Measurements from ENCODE around the gene SCAP. TPM values are rescaled to one million over a fixed set of nuclear protein-coding genes. Genes with fewer than 3 reads are reported as not detected.

The SCAP gene
- total and polyA plus RNA-seq, 2 experiments from 2014 or later = 83.2 to 94.8 TPM

GRCh38 chr3:47409688-47410416, 65.9 kb downstream of the SCAP start:
- no peaks in the 10 kb centered on the region for H3K9me3 ChIP-seq (ENCODE audit: low read depth)
- H3K4me2 ChIP-seq = no peak overlapping the region
- peaks cover 3% of the 10 kb centered on the region for H4K20me1 ChIP-seq (ENCODE audit: insufficient read depth, poor library complexity, severe bottlenecking)
- H3K4me3 ChIP-seq = no peak overlapping the region
- H2AFZ ChIP-seq = no peak overlapping the region
- 94% methylated on average over 21 of the region's 26 CpGs for WGBS (ENCODE audit: low lambda C conversion rate, missing lambda C conversion rate)
- no peak for DNase-seq (ENCODE audit: low spot score)
- TF ChIP-seq EZH2 (IDR thresholded peaks at IDR 0.05; ENCODE audit: borderline replicate concordance) (no peak), EZH2phosphoT487 (IDR thresholded peaks at IDR 0.05; ENCODE audit: low read depth, severe bottlenecking, unreplicated experiment) (no peak), CTCF (IDR thresholded peaks at IDR 0.05; ENCODE audit: poor library complexity) (no peak)
- H3K79me2 ChIP-seq = no peaks in the 10 kb centered on the region
- H3K36me3 ChIP-seq (replicated peaks; ENCODE audit: insufficient read depth, low read depth) = no peaks in the 10 kb centered on the region
- H3K27ac ChIP-seq = no peak overlapping the region
- H3K27me3 ChIP-seq = no peaks in the 10 kb centered on the region
- no peaks in the 10 kb centered on the region for H3K9me2 ChIP-seq (replicated peaks; ENCODE audit: insufficient read depth)
- peaks cover 9% of the 10 kb centered on the region for H3K4me1 ChIP-seq (ENCODE audit: insufficient read depth)

GRCh38 chr3:47409284-47409683, 66.5 kb downstream of the SCAP start:
- no peak overlapping the region for H3K4me3 ChIP-seq
- peaks cover 9% of the 10 kb centered on the region for H4K20me1 ChIP-seq (ENCODE audit: insufficient read depth, poor library complexity, severe bottlenecking)
- DNase-seq (ENCODE audit: low spot score) = no peak
- peaks cover 12% of the 10 kb centered on the region for H3K4me1 ChIP-seq (ENCODE audit: insufficient read depth)
- no peak overlapping the region for H2AFZ ChIP-seq
- H3K27me3 ChIP-seq = no peaks in the 10 kb centered on the region
- H3K4me2 ChIP-seq = no peak overlapping the region
- H3K9me3 ChIP-seq (ENCODE audit: low read depth) = no peaks in the 10 kb centered on the region
- H3K79me2 ChIP-seq = peaks cover 4% of the 10 kb centered on the region
- no peaks in the 10 kb centered on the region for H3K9me2 ChIP-seq (replicated peaks; ENCODE audit: insufficient read depth)
- TF ChIP-seq CTCF (IDR thresholded peaks at IDR 0.05; ENCODE audit: poor library complexity) = no peak
- no peak for TF ChIP-seq EZH2phosphoT487 (IDR thresholded peaks at IDR 0.05; ENCODE audit: low read depth, severe bottlenecking, unreplicated experiment)
- TF ChIP-seq EZH2 (IDR thresholded peaks at IDR 0.05; ENCODE audit: borderline replicate concordance) = no peak
- 95% methylated on average over 14 of the region's 15 CpGs for WGBS (ENCODE audit: low lambda C conversion rate, missing lambda C conversion rate)
- H3K36me3 ChIP-seq (replicated peaks; ENCODE audit: insufficient read depth, low read depth) = no peaks in the 10 kb centered on the region
- no peak overlapping the region for H3K27ac ChIP-seq

- H3K79me2 ChIP-seq = peaks cover 8% of the 10 kb centered on the region
- WGBS (ENCODE audit: low lambda C conversion rate, missing lambda C conversion rate) = 97% methylated on average over 15 of the region's 15 CpGs
- H3K27ac ChIP-seq = no peak overlapping the region
- H3K4me1 ChIP-seq (ENCODE audit: insufficient read depth) = peaks cover 12% of the 10 kb centered on the region
- no peak overlapping the region for H3K4me3 ChIP-seq
- no peak overlapping the region for H3K4me2 ChIP-seq
- H4K20me1 ChIP-seq (ENCODE audit: insufficient read depth, poor library complexity, severe bottlenecking) = peaks cover 11% of the 10 kb centered on the region
- no peaks in the 10 kb centered on the region for H3K36me3 ChIP-seq (replicated peaks; ENCODE audit: insufficient read depth, low read depth)
- TF ChIP-seq EZH2 (IDR thresholded peaks at IDR 0.05; ENCODE audit: borderline replicate concordance) (no peak), EZH2phosphoT487 (IDR thresholded peaks at IDR 0.05; ENCODE audit: low read depth, severe bottlenecking, unreplicated experiment) (no peak), CTCF (IDR thresholded peaks at IDR 0.05; ENCODE audit: poor library complexity) (no peak)
- H2AFZ ChIP-seq = no peak overlapping the region
- H3K9me3 ChIP-seq (ENCODE audit: low read depth) = no peaks in the 10 kb centered on the region
- H3K27me3 ChIP-seq = no peaks in the 10 kb centered on the region
- DNase-seq (ENCODE audit: low spot score) = no peak
- no peaks in the 10 kb centered on the region for H3K9me2 ChIP-seq (replicated peaks; ENCODE audit: insufficient read depth)
These were observed 66.9 kb downstream of the SCAP start for GRCh38 chr3:47408839-47409229.

Measured in hepatocyte (in vitro differentiated cells).